Head of caudate nucleus (tissue), 42 donors: Measurements from ENCODE around the gene TUBGCP6.

Experiments used
- DNase-seq, 42 donors: peaks; one replicate each; pipeline versions ENCODE4 v3.0.0 to v3.0.0-alpha.2; 2020 to 2021; ENCODE audit warnings: mixed read lengths in 7 of 42
- intact Hi-C: fragments of 100-400 bp; cut with DNase I; formaldehyde crosslinking; loops from one replicate; pipeline ENCODE4 v1.15.0; 2022

The TUBGCP6 gene

DNA sequence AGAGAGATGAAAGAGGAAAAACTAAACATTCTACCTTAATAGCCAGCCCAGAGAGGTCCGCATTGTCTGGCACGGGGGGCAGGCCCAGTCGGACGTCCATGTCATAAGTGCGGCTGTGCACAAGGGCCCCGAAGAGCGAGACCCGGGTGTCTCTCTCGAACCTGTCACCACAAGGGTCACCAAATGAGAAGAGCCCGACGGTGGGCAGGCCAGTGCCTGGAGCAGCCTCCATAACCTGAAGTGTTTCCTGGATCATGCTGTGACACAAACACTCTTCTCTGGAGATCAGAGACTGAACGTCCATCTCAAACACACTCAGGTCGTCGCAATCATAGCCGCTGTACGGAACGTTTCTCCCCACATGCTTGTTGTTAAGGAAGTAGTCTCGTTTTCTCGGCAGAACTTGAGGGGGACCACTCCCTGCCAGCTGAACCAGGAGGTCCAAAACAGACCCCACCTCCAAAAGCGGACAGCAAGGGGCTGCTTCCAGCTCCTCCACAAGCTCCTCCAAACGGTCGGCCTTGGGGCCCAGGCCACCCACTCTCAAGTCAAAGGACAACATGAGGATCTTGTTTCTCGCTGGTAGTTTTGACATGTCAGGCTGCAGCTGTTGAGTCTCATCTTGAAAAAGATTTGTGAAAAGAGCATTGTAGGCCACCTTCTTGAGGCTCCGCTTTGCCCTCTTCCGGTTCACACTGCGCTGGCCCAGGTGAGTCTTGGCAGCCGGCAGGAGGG is 971 bp downstream of the TUBGCP6 start:
- intact Hi-C loops = loop anchor here (5.0 to 10.0 kb wide), 2 partner anchors 98 to 261 kb away; partner anchors contain the start of genes LMF2, NCAPH2 and PPP6R2
- DNase-seq = no peak

DNA sequence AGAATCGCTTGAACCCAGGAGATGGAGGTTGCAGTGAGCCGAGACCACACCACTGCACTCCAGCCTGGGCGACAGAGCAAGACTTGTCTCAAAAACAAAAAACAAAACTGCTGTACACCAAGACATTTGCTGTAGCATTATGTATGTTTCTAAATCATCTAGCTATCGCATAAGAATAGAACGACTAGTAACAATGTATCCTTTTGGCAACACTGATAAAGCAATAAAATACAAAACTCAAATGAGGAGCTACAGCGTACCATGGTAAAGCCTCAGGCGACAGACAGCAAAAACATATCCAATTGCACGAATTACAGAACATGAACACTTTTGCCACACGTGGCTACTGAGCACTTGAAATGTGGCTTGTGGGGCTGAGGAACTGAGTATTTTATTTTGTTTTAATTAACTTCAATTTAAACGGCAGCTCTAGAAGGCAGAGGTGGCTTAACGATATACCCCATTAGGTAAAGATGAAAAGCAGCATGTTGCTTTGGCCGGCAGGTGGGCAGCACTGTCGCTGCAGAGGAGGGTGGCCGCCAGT is 2.3 kb downstream of the TUBGCP6 start:
- no peak for DNase-seq
- intact Hi-C loops = loop anchor here (5.0 to 10.0 kb wide), 2 partner anchors 100 to 262 kb away; partner anchors contain the start of genes LMF2, NCAPH2 and PPP6R2

DNA sequence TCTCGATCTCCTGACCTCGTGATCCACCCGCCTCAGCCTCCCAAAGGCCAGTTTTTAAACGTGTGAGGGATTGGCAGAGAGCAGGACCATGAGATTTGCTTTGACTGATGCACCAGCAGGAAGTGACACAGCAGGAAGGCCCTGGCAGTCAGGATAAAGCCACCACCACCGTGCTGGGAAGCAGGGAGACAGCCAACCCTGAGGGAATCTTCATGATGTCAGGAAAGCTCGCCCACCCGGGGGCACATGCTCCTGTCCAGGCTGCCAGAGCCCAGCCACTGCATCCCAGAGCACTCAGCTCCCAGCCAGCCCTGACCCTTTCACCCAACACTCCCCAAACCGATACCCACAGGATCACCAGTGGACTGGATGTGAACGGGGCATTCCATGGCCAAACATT is 6.1 kb downstream of the TUBGCP6 start:
- intact Hi-C loops = no loop called here
- DNase-seq = no peak

DNA sequence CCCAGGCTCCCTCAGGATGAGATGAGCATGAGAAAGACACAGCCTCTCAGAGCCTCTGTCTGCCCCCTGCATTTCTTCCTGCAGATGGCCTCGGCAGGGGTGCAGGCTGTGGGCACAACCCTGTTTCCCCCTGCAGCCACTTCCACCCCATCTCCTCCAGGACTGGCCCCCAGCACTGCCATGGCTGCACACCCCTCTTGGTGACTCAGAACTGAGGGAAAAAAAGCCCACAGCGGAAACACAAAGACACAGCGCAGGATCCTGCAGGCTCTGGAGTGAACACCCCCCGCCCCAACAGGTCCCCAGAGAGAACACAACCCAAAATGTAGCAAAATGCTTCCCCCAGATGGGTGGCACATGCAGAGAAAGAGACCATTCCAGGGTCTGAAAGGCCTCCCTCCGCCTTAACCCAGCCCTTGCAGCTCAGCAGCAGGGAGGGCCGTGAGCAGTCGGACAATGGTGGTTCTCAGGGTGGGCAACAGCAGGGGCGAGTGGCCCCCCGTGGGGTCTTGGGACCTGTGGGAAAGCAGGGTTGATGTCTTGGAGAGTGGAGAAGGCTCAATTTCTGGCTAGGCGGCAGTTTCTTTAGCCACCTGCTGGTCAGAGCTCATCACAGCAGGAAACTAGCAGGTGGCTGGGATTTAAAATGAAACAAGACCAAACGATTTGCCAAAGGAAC is 8.0 kb downstream of the TUBGCP6 start:
- DNase-seq = no peak
- intact Hi-C loops = no loop called here

DNA sequence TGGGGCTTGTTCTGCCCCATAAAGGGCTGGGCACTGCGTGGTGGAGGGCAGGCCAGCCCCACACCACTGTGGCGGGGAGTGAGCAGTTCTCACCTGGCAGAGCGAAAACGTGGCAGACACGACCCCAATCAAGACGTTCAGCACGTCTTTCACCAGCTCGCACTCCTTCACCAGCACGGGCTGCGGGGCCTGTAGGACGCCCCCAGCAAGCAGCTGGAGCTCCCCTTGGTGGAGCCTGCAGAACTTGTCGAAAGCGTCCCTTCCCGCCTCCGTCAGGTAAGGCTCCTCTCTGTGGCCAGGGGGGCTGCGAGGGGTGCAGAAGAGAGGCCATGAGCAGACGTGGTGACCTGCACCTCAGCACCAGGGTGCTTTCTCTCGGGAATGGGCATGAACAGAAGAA is 11.6 kb downstream of the TUBGCP6 start:
- DNase-seq = no peak
- intact Hi-C loops = no loop called here

DNA sequence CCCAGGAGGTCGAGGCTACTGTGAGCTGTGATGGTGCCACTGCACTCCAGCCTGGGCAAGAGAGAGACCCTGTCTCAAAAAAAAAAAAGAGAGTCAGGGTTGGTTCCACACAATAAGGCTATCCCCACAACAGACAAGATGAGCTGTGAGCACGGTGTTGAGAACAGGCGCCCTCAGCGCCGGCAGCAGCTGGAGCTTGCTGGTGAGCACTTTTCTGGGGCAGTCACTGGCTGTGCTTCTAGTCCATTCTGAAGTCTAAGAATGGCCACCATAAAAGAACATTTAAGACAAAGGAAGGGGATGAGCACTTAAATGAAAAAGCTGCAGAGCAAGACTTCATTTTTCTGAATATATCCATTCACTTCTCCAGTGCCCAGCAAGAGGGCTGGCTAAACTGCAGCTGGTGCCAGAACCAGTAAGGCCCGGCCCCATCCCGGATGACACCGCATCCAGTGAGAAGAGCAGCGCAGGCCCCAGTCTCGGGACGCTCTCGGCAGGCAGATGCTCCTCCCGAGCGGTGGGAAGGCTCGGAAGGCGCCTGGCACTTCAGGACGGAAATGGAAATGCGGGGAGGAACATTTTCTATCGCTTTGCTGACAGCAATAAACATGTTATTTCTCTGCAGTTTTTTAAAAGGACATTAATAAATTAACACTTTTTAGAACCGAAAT is 12.2 kb downstream of the TUBGCP6 start:
- no peak for DNase-seq
- intact Hi-C loops = no loop called here

DNA sequence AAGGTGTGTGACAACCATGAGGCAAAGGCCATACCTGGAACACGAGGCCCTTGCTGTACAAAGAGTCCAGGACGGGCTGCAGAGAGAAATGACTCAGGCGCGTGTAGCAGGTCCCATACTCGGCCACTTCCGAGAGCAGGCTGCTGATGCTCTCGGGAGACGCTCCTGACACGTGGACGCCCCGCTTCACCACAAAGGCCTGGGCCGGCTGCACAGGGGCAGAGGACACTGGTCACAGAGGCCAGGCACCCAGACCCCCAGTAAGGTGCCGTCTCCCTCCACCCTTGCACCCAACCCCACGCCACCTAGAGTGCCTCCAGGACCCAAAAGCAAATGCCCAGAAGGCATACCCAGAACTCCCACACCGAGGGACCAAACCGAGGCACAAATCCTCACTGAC is 15.5 kb downstream of the TUBGCP6 start:
- no peak for DNase-seq
- intact Hi-C loops = no loop called here

DNA sequence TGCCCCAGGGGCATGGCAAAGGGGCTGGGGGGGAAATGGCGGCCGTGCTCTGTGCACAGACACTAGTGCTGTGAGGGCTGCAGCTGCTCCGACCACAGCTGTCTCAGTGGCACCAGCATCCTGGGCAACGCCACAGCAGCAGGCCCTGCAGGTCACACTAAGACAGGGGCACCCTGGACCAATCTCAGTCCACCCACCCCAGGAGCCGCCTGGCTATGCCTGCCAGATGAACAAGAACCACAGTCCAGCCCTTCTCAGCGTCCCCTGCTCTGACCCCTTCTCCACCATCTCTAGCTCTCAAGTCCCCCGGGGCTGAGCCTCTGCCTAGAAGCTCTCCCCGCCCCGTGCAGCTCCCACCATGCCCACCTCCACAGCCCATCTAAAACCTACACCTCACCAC is 16.5 kb downstream of the TUBGCP6 start:
- no peak for DNase-seq
- intact Hi-C loops = no loop called here

DNA sequence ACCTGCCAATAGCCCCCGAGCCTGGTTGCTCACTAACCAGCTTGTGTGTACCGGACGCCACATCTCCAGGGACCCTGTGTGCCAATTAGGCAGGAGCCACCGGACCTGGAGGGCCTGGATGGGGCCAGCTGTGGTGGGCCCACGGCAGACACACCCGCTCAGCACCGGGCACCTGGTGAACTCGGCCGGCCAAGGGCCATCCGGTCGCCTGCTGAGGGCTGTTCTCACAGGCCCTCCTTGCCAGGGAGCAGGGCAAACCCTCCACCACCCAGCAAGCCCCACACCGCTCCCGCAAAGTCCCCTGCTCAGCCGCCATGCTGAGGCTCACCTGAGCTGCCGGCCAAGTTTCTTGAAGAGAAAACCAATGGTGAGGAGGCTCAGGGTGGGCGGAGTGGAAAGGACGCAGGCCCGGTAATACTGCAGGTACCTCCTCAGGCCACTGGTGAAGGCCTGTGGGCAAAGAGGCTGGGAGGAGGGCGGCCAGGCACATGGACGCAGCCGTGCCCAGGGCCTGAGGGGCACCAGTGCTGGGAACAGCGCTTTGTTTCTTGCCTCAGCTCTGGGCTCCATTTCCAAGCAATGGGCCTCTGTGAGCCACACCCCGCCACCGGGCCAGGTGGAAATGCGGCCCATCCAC is 17.1 kb downstream of the TUBGCP6 start:
- intact Hi-C loops = no loop called here
- DNase-seq = no peak

DNA sequence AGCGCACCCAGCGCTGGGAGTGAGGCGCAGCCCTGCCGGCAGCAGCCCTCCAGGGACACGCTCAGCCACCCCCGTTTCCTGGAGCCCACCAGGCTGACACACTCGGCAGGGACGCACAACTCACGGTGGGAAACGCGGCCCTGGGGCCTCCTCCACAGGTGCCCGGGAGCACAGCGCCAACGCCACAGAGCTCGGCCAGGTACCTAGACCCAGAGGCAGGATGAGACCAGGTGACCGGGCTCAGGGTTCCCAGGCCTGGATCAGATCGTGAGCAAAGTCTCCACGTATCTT is 18.0 kb downstream of the TUBGCP6 start:
- intact Hi-C loops = no loop called here
- no peak for DNase-seq

DNA sequence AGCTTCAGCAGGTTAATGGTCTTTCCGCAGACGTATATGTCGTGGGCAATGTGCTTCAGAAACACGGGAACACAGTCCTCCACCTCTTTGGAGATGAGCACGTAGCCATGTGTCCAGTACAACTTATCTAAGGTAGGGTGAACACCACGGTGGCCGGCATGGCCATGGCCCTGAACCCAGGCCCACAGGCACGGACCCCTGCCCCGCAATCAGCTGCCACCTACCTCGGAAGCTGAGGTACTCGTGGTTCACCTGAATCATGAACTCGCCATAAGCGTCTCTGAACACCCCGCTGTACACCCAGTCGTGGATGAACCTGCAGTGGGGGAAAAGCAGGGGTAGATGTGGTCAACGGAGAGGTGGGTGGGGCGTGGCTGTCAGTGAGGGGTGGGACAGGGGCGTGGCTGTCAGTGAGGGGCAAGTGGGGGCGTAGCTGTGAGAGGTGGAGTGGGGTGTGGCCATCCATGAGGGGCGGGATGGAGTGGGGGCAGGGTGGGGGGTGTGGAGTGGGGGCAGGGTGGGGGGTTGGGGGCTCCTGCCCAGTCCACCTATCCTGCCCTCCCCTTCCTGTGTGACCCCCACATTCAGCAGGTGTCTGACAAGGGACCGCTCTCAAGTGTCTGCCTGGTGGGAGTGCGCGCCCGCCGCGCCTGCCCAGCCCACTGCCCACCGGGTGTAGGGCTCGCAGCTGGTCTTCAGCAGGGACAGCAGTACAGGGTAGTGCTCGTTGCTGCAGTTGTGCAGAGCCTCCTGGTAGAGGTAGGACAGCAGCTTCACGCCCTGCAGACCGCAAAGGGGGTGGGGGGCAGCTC is 18.6 kb downstream of the TUBGCP6 start:
- DNase-seq = no peak
- intact Hi-C loops = no loop called here

DNA sequence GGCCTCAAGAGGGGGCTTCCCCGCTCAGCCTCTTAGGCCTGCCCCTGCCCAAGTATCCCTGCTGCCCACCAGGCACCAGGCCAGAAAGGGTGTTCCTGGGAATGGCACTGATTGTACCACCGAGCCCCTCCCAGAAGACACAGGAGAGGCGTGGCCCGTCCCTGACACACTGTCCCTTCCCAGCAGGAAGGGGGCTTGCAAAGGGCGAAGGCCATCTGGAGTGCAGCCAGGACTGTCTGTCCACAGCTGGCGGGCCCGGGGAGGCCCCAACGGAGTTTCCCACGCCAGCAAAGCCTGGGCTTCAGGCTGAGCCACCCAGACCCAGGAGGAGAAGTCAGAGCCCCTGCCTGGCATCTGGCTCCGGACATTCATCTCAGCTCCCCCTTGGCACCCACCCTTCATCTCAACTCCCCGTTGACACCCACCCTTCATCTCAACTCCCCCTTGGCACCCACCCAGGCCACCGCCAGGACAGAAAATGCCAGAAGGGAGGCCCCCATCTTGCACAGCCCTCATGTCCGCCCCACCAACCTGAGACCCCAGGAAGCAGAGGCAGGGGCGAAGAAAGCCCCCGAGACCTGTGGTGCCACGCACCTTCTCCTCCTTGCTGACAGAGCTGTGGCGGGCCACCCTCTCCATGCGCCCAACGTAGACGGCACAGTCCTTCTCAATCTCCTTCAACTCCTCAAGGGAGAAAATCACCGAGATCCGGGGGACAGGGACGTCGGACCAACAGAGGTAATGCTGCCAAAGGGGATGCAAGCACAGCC is 19.4 kb downstream of the TUBGCP6 start:
- intact Hi-C loops = no loop called here
- no peak for DNase-seq

DNA sequence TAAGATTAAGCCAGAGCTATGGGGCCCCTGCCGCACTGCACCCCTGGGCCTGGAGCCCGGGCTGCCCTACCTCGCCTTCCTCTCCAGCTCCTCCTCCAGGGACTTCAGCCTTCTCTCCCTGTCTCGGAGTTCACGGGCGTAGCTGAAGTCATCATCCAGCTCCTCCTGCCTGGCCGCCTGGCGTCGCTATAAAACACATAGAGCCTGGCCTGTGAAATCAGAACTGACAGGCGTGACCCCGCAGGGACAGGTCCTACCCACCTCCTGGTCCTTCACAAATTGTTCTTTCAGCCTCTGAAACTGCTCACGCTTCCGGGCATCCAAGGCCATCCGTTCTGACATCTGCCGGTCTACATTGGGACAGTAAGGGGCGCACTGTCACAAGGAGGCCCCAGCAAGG is 20.8 kb downstream of the TUBGCP6 start:
- intact Hi-C loops = no loop called here

DNA sequence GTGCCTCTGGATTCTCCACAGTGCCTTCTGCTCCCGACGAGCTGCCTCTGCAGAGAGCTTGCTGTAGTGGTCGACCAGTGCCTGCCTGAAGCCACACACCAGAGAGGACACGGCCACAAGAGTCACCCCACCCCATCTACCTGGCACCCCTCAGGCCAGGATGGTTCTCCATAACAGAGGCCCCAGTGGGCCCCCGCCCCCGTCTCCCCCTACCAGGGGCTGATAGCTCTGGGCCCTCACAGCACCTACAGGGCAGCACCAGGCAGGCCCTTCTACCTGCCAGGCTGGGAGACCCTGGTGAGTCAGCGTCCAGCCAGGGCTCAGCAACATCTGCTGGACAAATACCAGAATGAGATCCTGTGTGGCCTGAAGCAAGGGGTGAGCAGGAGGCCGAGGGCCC is 22.3 kb downstream of the TUBGCP6 start:
- intact Hi-C loops = no loop called here
- no peak for DNase-seq

More for the DNA sequence above, 20.8 kb downstream of the TUBGCP6 start:
- DNase-seq = no peak

DNA sequence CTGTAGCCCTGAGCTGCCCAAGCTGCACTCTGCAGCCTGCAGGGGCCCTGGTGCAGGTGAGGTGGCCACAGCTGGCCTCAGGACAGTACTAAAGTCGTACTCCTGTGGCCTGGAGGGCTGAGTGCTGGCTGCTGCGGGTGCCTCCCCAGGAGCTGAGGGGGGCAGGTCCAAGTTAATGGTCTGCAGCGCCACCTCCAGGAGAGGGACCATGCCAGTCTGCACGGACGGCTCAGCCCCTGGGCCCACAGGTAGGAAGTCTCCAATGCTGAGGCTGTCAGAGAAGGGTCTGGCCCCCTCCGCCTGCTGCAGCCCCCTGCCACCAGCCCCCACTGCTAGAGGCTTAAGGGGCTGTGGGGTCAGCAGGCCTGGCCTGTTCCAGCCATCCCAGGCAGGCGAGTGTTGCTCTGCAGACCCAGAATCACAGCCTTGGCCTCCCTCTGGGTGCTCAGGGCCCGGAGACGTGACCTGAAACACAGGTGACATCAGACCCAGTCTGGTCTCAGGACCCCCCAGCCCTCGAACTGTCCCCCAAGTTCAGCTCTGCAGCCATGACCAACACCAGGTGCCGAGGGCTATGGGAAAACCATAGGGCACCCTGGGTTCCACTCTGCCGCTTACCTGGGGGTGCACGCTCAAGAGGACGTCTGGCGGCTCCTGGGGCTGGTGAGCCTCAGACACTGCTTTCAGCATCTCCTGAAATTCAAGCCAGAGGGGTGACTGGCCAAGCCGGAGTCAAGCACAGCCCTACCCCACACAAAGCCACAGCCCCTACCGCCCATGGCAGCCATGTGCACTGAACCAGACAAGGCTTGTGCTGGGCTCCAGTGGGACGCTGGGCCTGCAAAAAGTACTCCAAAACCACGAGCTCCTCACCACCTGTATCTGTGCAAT is 23.2 kb downstream of the TUBGCP6 start:
- no peak for DNase-seq

DNA sequence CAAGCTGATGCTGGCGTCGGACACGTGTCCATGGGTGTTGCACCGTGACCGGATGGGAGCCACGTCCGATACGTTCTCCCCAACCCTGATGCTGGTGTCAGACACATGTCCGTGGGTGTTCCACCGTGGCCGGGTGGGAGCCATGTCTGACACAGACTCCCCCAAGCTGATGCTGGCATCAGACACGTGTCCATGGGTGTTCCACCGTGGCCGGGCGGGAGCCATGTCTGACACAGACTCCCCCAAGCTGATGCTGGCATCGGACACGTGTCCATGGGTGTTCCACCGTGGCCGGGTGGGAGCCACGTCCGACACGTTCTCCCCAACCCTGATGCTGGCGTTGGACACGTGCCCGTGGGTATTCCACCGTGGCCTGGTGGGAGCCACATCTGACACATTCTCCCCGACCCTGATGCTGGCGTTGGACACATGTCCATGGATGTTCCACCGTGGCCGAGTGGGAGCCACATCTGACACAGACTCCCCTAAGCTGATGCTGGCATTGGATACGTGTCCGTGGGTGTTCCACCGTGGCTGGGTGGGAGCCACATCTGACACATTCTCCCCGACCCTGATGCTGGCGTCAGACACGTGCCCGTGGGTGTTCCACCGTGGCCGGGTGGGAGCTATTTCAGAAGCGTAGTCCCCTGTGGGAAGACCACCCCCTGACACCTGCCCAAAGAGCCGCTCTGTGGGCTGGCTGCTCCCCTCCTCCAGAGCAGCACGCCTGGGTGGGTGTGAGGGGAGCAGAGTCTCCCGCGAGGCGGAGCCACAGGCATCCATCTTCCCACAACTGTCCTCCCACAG is 24.0 kb downstream of the TUBGCP6 start:
- intact Hi-C loops = no loop called here
- DNase-seq = no peak

More for the DNA sequence above, 23.2 kb downstream of the TUBGCP6 start:
- intact Hi-C loops = no loop called here
